HCT116 (cell line): ENCODE measurements around the gene WAPL. TPM values are rescaled to one million over a fixed set of nuclear protein-coding genes. Genes with fewer than 3 reads are reported as not detected.

Source experiments
- ATAC-seq: fragments of 200-7000 bp; cut with Tn5 transposase; 2 replicates; pipeline ENCODE4 v1.9.1; 2020; ENCODE audit warnings: mild to moderate bottlenecking, moderate library complexity
- BruUV-seq: library from RNA; stranded (reverse); fragments of 400-500 nt; replicated peaks from 2 replicates; lab custom pipeline; 2021; lab: Mats Ljungman, UMichigan
- CTCF ChIA-PET: fragments of 300-600 bp; sonication (Branson Sonifier 250); formaldehyde crosslinking; loops from one replicate; lab custom pipeline; 2021; ENCODE audit warnings: antibody characterized with exemption; lab: Charles Lee
- POLR2A ChIA-PET: fragments of 300-600, 350-600 bp; sonication (Branson Sonifier 250); formaldehyde crosslinking; loops from one replicate; lab custom pipeline; 2021; ENCODE audit warnings: antibody characterized with exemption; lab: Charles Lee
- RAD21 ChIA-PET, 2 experiments: fragments of 300-600 bp; sonication (Branson Sonifier 250); formaldehyde crosslinking; loops; one replicate each; lab custom pipeline; 2023; ENCODE audit warnings: low total read pairs in 2 of 2; ENCODE audit not compliant: uncharacterized antibody in 2 of 2, unreplicated experiment in 2 of 2, low non-redundant PET in 1 of 2; lab: Charles Lee
- DNase-seq: peaks from one replicate; pipeline ENCODE4 v3.0.0-alpha.2; 2010; ENCODE audit warnings: low read depth, low spot score
- H2AFZ ChIP-seq: fragments of 200-600 bp; shearing (Covaris generic), sonication (generic); 2 replicates; pipeline ENCODE4 v1.6.1; 2017; ENCODE audit warnings: low read depth, mixed run types, mixed read lengths, antibody characterized with exemption, low read length; ENCODE audit not compliant: poor library complexity, severe bottlenecking
- H3K27ac ChIP-seq: 2 replicates; pipeline ENCODE4 v1.5.1; 2012; ENCODE audit warnings: low read depth, low read length
- H3K27me3 ChIP-seq: fragments of 200-600 bp; sonication (generic); 2 replicates; pipeline ENCODE4 v1.6.1; 2016; ENCODE audit warnings: mixed run types, low read length, mixed read lengths; ENCODE audit not compliant: insufficient read depth
- H3K36me3 ChIP-seq, 2 experiments: fragments of 200-500 bp in 1 of 2; fragments of 200-600 bp in 1 of 2; sonication (Bioruptor generic) in 1 of 2; sonication (generic) in 1 of 2; 2 replicates each; pipeline versions ENCODE4 v1.5.1 to v1.6.1; 2014 to 2016; ENCODE audit warnings: low read length in 2 of 2, inconsistent platforms in 1 of 2, mixed read lengths in 1 of 2, mixed run types in 1 of 2; ENCODE audit not compliant: insufficient read depth in 2 of 2, control insufficient read depth in 1 of 2
- H3K4me1 ChIP-seq, 2 experiments: fragments of 200-600 bp in 1 of 2; sonication (generic) in 1 of 2; 2 replicates each; pipeline versions ENCODE4 v1.5.1 to v1.6.1; 2012 to 2017; ENCODE audit warnings: low read length in 2 of 2, inconsistent platforms in 1 of 2, mild to moderate bottlenecking in 1 of 2, mixed read lengths in 1 of 2, mixed run types in 1 of 2, moderate library complexity in 1 of 2; ENCODE audit not compliant: insufficient read depth in 2 of 2, control insufficient read depth in 1 of 2
- H3K4me2 ChIP-seq: fragments of 200-600 bp; sonication (generic); 2 replicates; pipeline ENCODE4 v1.6.1; 2017; ENCODE audit warnings: mixed run types, low read length, mixed read lengths
- H3K4me3 ChIP-seq, 2 experiments: fragments of 200-600 bp in 1 of 2; sonication (generic) in 1 of 2; replicated peaks in 1 of 2; 2 replicates each; pipeline ENCODE4 v1.5.1; 2011 to 2016; ENCODE audit warnings: low read length in 2 of 2, control low read depth in 1 of 2, low read depth in 1 of 2, mild to moderate bottlenecking in 1 of 2, mixed read lengths in 1 of 2, mixed run types in 1 of 2
- H3K79me2 ChIP-seq: fragments of 200-600 bp; sonication (generic); 2 replicates; pipeline ENCODE4 v1.6.1; 2017; ENCODE audit warnings: mild to moderate bottlenecking, mixed run types, low read length, moderate library complexity, mixed read lengths; ENCODE audit not compliant: insufficient read depth
- H3K9ac ChIP-seq: fragments of 200-600 bp; sonication (generic); 2 replicates; pipeline ENCODE4 v1.6.1; 2016; ENCODE audit warnings: low read length, mixed read lengths
- H3K9me2 ChIP-seq: fragments of 200-600 bp; sonication (generic), shearing (Covaris generic); 2 replicates; pipeline ENCODE4 v1.6.1; 2017; ENCODE audit warnings: mixed run types, mild to moderate bottlenecking, moderate library complexity; ENCODE audit not compliant: insufficient read depth
- H3K9me3 ChIP-seq, 2 experiments: fragments of 200-500 bp in 1 of 2; fragments of 200-600 bp in 1 of 2; sonication (Bioruptor generic) in 1 of 2; sonication (generic) in 1 of 2; 2 replicates each; pipeline ENCODE4 v1.6.1; 2014 to 2017; ENCODE audit warnings: low read length in 2 of 2, mixed read lengths in 2 of 2, inconsistent platforms in 1 of 2, low read depth in 1 of 2, mild to moderate bottlenecking in 1 of 2, mixed run types in 1 of 2, moderate library complexity in 1 of 2; ENCODE audit not compliant: control insufficient read depth in 1 of 2, insufficient read depth in 1 of 2
- H4K20me1 ChIP-seq: fragments of 200-600 bp; sonication (generic), shearing (Covaris generic); 2 replicates; pipeline ENCODE4 v1.6.1; 2017; ENCODE audit warnings: mixed run types, mild to moderate bottlenecking, moderate library complexity; ENCODE audit not compliant: insufficient read depth
- ATF3 ChIP-seq: IDR thresholded peaks from 2 replicates; pipeline ENCODE4 v1.6.1; 2012
- CTCF ChIP-seq, 3 experiments: fragments of 200-600 bp in 1 of 3; sonication (generic) in 1 of 3; IDR thresholded peaks in 2 of 3; conservative IDR thresholded peaks in 1 of 3; 2 replicates each; pipeline ENCODE4 v1.5.1; 2012 to 2017; ENCODE audit warnings: low read depth in 2 of 3, low read length in 2 of 3, antibody characterized with exemption in 1 of 3, borderline replicate concordance in 1 of 3, control low read depth in 1 of 3, mild to moderate bottlenecking in 1 of 3, mixed read lengths in 1 of 3, mixed run types in 1 of 3, moderate library complexity in 1 of 3; ENCODE audit not compliant: insufficient read depth in 1 of 3
- EZH2phosphoT487 ChIP-seq: fragments of 200-600 bp; IDR thresholded peaks from 2 replicates; pipeline ENCODE4 v1.6.1; 2018; ENCODE audit warnings: antibody characterized with exemption, borderline replicate concordance
- FOSL1 ChIP-seq: IDR thresholded peaks from 2 replicates; pipeline ENCODE4 v1.6.1; 2012; ENCODE audit warnings: low read depth
- POLR2A ChIP-seq: IDR thresholded peaks from 2 replicates; pipeline ENCODE4 v1.7.0; 2011; ENCODE audit warnings: borderline replicate concordance; ENCODE audit not compliant: insufficient read depth, insufficient read length; ENCODE audit errors: extremely low read depth
- POLR2AphosphoS5 ChIP-seq: IDR thresholded peaks from 2 replicates; pipeline ENCODE4 v1.6.1; 2011; ENCODE audit warnings: mild to moderate bottlenecking, low read depth, low read length, moderate library complexity
- REST ChIP-seq: IDR thresholded peaks from 2 replicates; pipeline ENCODE4 v1.6.1; 2012; ENCODE audit warnings: low read depth
- SRF ChIP-seq: IDR thresholded peaks from 2 replicates; pipeline ENCODE4 v1.6.1; 2012; ENCODE audit warnings: low read depth
- TCF7L2 ChIP-seq: IDR thresholded peaks from 2 replicates; pipeline ENCODE4 v1.7.0; 2011; ENCODE audit warnings: borderline replicate concordance, inconsistent platforms; ENCODE audit not compliant: insufficient read depth, insufficient read length; ENCODE audit errors: extremely low read depth
- ZFX ChIP-seq: fragments of 450-650 bp; IDR thresholded peaks from 2 replicates; pipeline ENCODE4 v1.6.1; 2017
- ZNF274 ChIP-seq: fragments of 200-500 bp; sonication (Bioruptor generic); IDR thresholded peaks from 2 replicates; pipeline ENCODE4 v1.6.1; 2014; ENCODE audit warnings: mild to moderate bottlenecking, low read depth, low read length, inconsistent platforms
- intact Hi-C: fragments of 100-400 bp; cut with micrococcal nuclease; formaldehyde crosslinking; loops from 2 replicates; pipeline ENCODE4 v1.10.0; 2022
- total RNA-seq: library from RNA; stranded (reverse); gene quantifications from one replicate; pipeline ENCODE4 v1.2.1, GENCODE V29; 2021; ENCODE audit not compliant: unreplicated experiment

WAPL gene
- total RNA-seq, 1 experiment from 2014 or later: 37.5 TPM

GRCh38 chr10:86489071-86489810 is 32.4 kb downstream of the WAPL start:
- DNase-seq: no peak
- Histone ChIP-seq H3K4me1 (no peaks in the 10 kb centered on the region), H3K9me3 (no peaks in the 10 kb centered on the region), H3K9ac (no peak overlapping the region), H3K27ac (no peak overlapping the region), H3K27me3 (no peaks in the 10 kb centered on the region), H3K4me3 (no peak overlapping the region), H3K9me2 (no peaks in the 10 kb centered on the region), H3K4me2 (no peak overlapping the region), H3K79me2 (peaks cover 89% of the 10 kb centered on the region), H2AFZ (no peak overlapping the region), H4K20me1 (peaks cover 6% of the 10 kb centered on the region; the same call in 1 of the 2 replicates), H3K36me3 (peaks cover 6 to 9% of the 10 kb centered on the region in 2 experiments; a peak in 3 of 4 replicates)
- ChIA-PET CTCF (no interaction called here), POLR2A (no interaction called here), RAD21 (no interaction called here)
- BruUV-seq: no TSS peak
- no peak for ATAC-seq
- TF ChIP-seq EZH2phosphoT487 (no peak), ATF3 (no peak), CTCF (IDR thresholded peaks at IDR 0.05 in 2 of 3, conservative IDR thresholded peaks at IDR 0.05 in 1 of 3; ENCODE audit: borderline replicate concordance in 1 of 3, insufficient read depth in 1 of 3, low read depth in 2 of 3, low read length in 2 of 3) (no peak), ZNF274 (no peak), REST (no peak), TCF7L2 (no peak), SRF (no peak), ZFX (no peak), POLR2AphosphoS5 (no peak), POLR2A (no peak), FOSL1 (no peak)
- intact Hi-C loops: no loop called here
